AG10803 (cell line): ENCODE measurements around the gene FAT1.

Experiments used
- DNase-seq: peaks from one replicate; pipeline ENCODE4 v3.0.0; 2010; ENCODE audit warnings: low read depth
- H3K4me3 ChIP-seq: 2 replicates; pipeline ENCODE4 v1.5.1; 2011; ENCODE audit warnings: mild to moderate bottlenecking, low read length, control low read depth
- CTCF ChIP-seq: conservative IDR thresholded peaks from 2 replicates; pipeline ENCODE4 v1.5.1; 2011; ENCODE audit warnings: mild to moderate bottlenecking, low read length, control low read depth, inconsistent platforms

The FAT1 gene

DNA sequence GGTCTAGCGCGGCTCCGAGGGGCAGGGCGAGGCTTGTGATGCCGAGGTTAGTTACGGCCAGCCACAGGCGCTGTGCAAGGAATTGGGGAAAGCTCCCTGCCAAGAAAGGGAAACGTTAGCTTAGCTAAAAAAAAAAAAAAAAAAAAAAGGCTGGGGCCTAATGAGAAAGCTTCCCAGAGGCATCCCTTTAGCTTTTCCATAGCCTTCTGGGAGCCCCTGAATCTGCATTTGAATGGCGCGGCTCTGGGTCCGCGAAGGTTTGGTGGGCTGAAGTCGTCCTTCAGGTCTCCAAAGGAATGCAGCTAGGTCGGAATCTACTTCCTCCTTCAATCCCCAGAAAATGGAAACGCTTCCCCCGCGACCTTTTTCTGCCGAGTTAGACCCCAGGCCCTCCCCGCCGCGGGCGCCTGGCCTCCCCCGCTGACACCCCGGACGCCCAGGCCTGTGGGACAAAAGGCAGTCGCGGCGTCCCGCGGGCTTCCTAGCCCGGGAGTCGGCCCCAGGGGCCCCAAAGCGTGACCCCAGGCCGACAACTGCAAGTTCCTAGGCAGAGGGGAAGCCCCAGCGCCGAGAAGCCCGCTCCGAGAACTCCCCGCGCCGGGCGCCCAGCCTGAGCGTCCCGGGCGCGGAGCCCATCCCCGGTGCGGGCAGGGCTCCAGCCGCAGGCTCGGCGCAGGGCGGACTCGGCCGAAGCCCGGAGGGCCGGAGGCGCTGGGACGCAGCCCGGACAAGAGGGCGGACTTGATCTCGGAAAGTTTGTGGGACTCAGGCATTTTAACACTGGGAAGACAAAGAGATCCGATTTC lies 605 bp upstream of the FAT1 start:
- DNase-seq, result peak; percentile 64
- no peak for TF ChIP-seq CTCF
- peak overlapping the region; percentile 96 for H3K4me3 ChIP-seq

GRCh38 chr4:186722796-186723291 lies 812 bp downstream of the FAT1 start:
- peak overlapping the region; percentile 80 for H3K4me3 ChIP-seq
- TF ChIP-seq CTCF, result no peak
- peak; percentile 48 for DNase-seq

DNA sequence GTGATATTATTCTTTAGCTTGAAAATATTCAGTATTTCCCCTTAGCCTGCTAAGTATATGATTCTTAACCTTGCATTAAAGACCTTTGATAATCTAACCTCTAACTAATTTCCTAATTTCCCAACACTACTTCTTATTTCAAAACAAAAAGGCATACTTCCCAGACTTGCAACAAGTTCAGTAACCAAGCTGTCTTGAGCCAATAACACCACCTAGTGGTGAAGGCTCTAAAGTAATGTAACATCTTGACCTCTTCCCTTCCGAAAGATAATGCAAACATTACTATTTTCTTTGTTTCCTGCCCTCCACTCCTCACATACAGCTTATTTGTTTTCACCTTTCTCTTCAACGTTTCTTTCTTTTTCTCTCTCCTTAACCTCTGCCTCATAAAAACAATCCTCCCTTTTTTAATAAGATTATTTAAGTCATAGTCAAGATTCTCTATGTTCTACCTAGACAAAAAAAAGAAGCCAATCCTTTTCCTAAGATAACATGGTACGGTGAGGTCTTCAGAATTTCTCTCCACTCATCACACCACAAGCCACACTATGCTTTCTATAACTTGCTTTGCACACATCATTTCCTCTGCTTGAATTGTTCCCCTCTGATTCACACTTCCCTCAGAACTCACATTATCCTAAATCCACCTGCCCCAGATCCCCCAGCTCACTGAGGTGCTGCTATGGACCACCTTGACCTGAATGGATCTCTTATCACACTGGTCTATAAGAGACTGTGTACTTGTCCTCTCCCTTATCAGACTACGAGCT lies 3.5 kb downstream of the FAT1 start:
- peak; percentile 52 for TF ChIP-seq CTCF
- peak; percentile 49 for DNase-seq
- H3K4me3 ChIP-seq, result no peak overlapping the region

- TF ChIP-seq CTCF, result no peak
- no peak overlapping the region for H3K4me3 ChIP-seq
- no peak for DNase-seq
Measured at GRCh38 chr4:186717556-186717955, 6.1 kb downstream of the FAT1 start.

- no peak for TF ChIP-seq CTCF
- no peak overlapping the region for H3K4me3 ChIP-seq
- DNase-seq, result no peak
Measured at GRCh38 chr4:186715077-186715476, 8.6 kb downstream of the FAT1 start.

DNA sequence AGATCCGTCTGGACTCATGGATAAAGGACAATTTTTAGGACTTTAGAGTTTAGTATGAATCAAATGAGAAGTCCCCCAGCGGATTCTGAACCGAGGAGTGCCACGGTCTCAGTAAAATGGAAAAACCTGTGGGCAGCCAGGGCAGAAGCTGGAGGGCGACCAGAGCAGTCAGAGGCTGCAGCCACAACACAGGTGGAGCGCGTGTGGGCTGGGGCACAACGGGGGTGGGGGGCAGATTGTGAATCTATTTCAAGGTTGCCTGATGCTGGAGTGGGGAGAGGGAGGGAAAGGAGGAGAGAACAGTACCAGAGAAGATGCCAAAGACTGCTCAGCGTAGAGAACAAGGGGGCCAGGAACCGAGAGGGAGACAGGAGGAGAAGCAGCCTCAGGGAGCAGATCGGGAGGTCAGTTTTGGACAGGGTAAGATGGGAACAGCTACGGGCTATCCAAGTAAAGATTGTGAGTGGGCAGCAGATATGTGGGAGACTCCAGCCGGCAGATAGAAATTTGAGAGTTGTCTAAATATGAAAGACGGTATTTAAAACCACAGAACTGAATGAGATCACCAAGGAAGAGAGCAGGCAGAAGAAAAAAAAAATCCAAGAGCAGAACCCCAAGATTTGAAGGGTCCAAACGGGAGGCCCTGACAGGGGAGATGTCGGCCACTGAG lies 9.5 kb downstream of the FAT1 start:
- no peak for TF ChIP-seq CTCF

More for the DNA sequence above, 9.5 kb downstream of the FAT1 start:
- DNase-seq, result no peak
- H3K4me3 ChIP-seq, result no peak overlapping the region
